ENCODE data around the gene UBE2QL1.

The UBE2QL1 gene

GRCh38 chr5:6470672-6471071 is 22.0 kb downstream of the UBE2QL1 start:
- peak in 1 of 10 donors; percentile 35 for DNase-seq
- intact Hi-C loops (cut with DNase I): no loop called here

GRCh38 chr5:6471252-6471651 is 22.6 kb downstream of the UBE2QL1 start:
- DNase-seq: no peak
- intact Hi-C loops (cut with DNase I): no loop called here

GRCh38 chr5:6472792-6473191 is 24.1 kb downstream of the UBE2QL1 start:
- no peak for DNase-seq
- intact Hi-C loops (cut with DNase I): no loop called here

- peak in 1 of 10 donors; percentile 82 for DNase-seq
- intact Hi-C loops (cut with DNase I): no loop called here
These were observed 24.6 kb downstream of the UBE2QL1 start for GRCh38 chr5:6473284-6473683.

- intact Hi-C loops (cut with DNase I): no loop called here
- no peak for DNase-seq
These were observed 27.1 kb downstream of the UBE2QL1 start for GRCh38 chr5:6475626-6476312.

GRCh38 chr5:6476313-6476661 is 27.6 kb downstream of the UBE2QL1 start:
- intact Hi-C loops (cut with DNase I): no loop called here
- DNase-seq: no peak

GRCh38 chr5:6478793-6479192 is 30.1 kb downstream of the UBE2QL1 start:
- intact Hi-C loops (cut with DNase I): no loop called here
- peak in 1 of 10 donors; percentile 75 for DNase-seq

- intact Hi-C loops (cut with DNase I): no loop called here
- no peak for DNase-seq
These were observed 31.7 kb downstream of the UBE2QL1 start for GRCh38 chr5:6480133-6481051.

- intact Hi-C loops (cut with DNase I): no loop called here
- peak in 3 of 10 donors; percentile 38 to 88 (median 86) for DNase-seq
These were observed 34.1 kb downstream of the UBE2QL1 start for GRCh38 chr5:6482735-6483134.

GRCh38 chr5:6483880-6484382 is 35.3 kb downstream of the UBE2QL1 start:
- no peak for DNase-seq
- intact Hi-C loops (cut with DNase I): no loop called here

GRCh38 chr5:6484446-6484845 is 35.8 kb downstream of the UBE2QL1 start:
- intact Hi-C loops (cut with DNase I): no loop called here
- DNase-seq: no peak

- DNase-seq: no peak
- intact Hi-C loops (cut with DNase I): no loop called here
These were observed 36.2 kb downstream of the UBE2QL1 start for GRCh38 chr5:6484899-6485298.

GRCh38 chr5:6485441-6485840 is 36.8 kb downstream of the UBE2QL1 start:
- intact Hi-C loops (cut with DNase I): no loop called here

GRCh38 chr5:6486074-6486473 is 37.4 kb downstream of the UBE2QL1 start:
- intact Hi-C loops (cut with DNase I): no loop called here
- no peak for DNase-seq

More at GRCh38 chr5:6485441-6485840, 36.8 kb downstream of the UBE2QL1 start:
- DNase-seq: no peak

GRCh38 chr5:6487081-6487480 is 38.4 kb downstream of the UBE2QL1 start:
- intact Hi-C loops (cut with DNase I): no loop called here
- no peak for DNase-seq

- intact Hi-C loops (cut with DNase I): no loop called here
- peak in 2 of 10 donors; percentile 36 to 92 for DNase-seq
These were observed 39.4 kb downstream of the UBE2QL1 start for GRCh38 chr5:6488021-6488420.

GRCh38 chr5:6489643-6490185 is 41.1 kb downstream of the UBE2QL1 start:
- intact Hi-C loops (cut with DNase I): no loop called here
- DNase-seq: no peak

GRCh38 chr5:6490246-6490645 is 41.6 kb downstream of the UBE2QL1 start:
- intact Hi-C loops (cut with DNase I): no loop called here
- DNase-seq: no peak

- no peak for DNase-seq
- intact Hi-C loops (cut with DNase I): no loop called here
These were observed 42.0 kb downstream of the UBE2QL1 start for GRCh38 chr5:6490693-6491092.

GRCh38 chr5:6491196-6491918 is 42.7 kb downstream of the UBE2QL1 start:
- intact Hi-C loops (cut with DNase I): no loop called here
- no peak for DNase-seq

GRCh38 chr5:6491919-6492290 is 43.2 kb downstream of the UBE2QL1 start:
- intact Hi-C loops (cut with DNase I): no loop called here
- no peak for DNase-seq
